Neural progenitor cell (in vitro differentiated cells): Measurements from ENCODE around the gene PROC.

Experiments used
- CTCF ChIP-seq: fragments of 200-600 bp; sonication (generic); IDR thresholded peaks from 2 replicates; pipeline ENCODE4 v1.5.1; 2017; ENCODE audit warnings: antibody characterized with exemption, mild to moderate bottlenecking
- EZH2 ChIP-seq: fragments of 200-600 bp; sonication (generic); IDR thresholded peaks from 2 replicates; pipeline ENCODE4 v1.6.1; 2017; ENCODE audit warnings: antibody characterized with exemption, mild to moderate bottlenecking, moderate library complexity

GRCh38 chr2:127464470-127465257 is 46.4 kb downstream of the PROC start:
- TF ChIP-seq CTCF: no peak
- no peak for TF ChIP-seq EZH2
